Mesenteric fat pad (tissue), 1 donor: Measurements from ENCODE around the gene CDK5RAP2. TPM values are rescaled to one million over a fixed set of nuclear protein-coding genes. Genes with fewer than 3 reads are reported as not detected.
"Not testable (repeated sequence)": the region's sequence is repeated elsewhere in the genome, so short reads cannot be mapped to it uniquely, and the experiment has no call there.

Source experiments
- DNase-seq: peaks from one replicate; pipeline ENCODE4 v3.0.0-alpha.2; 2020; ENCODE audit warnings: low spot score
- long read RNA-seq: library from polyadenylated mRNA; unstranded; transcript quantifications from one replicate; pipeline ENCODE4 v2.0.0, GENCODE V29; 2020
- total RNA-seq: library from RNA; stranded (reverse); fragmentation: NEBNext Ultra II Directional; extraction: Animal tissue kit (Norgen Biotek cat#: 25700); gene quantifications from one replicate; pipeline ENCODE4 v1.2.1, GENCODE V29; 2021
- donor health status: DM: yes; HTN: yes; CAD: no.

CDK5RAP2 gene
- 42.3 TPM for total RNA-seq
- long read RNA-seq, transcript CDK5RAP2-213 (6 exons, 931 nt), result major isoform, 5 of 32 reads
- long read RNA-seq, partial matches to known transcripts, result 18 of 32 reads
- long read RNA-seq, other reads (novel, unspliced or antisense), result 5 of 32 reads

- peak; percentile 96 for DNase-seq
Measured at GRCh38 chr9:120580051-120580896, at the start of gene CDK5RAP2. Gene CDK5RAP2 (minus strand): TSS chr9:120580167. CDS start chr9:120579978, 189 bp downstream.

- DNase-seq, result not testable (repeated sequence)
Measured at GRCh38 chr9:120628925-120629497, 49.0 kb upstream of the CDK5RAP2 start.

DNA sequence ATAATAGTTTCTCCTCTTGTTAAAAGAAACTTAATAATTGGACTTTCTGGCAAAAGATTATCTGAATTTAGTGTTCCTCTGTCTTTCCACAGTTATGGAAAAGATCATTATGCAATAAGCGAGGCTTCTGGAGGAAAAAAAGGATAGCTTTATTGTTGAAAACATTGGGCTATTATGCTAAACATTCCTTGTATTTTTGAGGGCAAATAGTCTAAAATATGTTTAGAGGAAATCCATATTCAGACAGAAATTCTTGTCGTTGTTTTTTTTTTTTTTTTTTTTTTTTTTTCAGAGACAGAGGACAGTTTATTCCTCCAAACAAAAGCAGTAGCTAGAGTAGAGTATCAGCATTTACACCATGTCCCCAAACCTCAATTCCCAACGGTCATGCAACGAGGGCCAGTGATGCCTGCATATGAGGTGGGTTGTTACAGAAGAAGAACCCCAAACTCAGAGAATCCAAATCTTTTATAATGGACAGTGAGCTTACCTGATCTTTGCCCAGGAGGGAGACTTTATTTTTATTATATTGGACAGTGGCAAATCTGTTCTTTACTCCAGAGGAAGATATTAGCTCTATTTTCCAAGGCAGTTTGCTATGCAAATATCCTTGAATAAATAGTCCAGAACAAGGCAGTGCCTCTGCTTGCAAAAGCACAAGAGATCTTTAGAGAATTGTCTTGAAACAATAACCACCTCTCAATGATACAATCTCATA, 48.4 kb upstream of the CDK5RAP2 start:
- DNase-seq, result no peak

GRCh38 chr9:120627073-120627472, 47.1 kb upstream of the CDK5RAP2 start:
- no peak for DNase-seq

- no peak for DNase-seq
Measured at GRCh38 chr9:120626512-120626911, 46.5 kb upstream of the CDK5RAP2 start.

DNA sequence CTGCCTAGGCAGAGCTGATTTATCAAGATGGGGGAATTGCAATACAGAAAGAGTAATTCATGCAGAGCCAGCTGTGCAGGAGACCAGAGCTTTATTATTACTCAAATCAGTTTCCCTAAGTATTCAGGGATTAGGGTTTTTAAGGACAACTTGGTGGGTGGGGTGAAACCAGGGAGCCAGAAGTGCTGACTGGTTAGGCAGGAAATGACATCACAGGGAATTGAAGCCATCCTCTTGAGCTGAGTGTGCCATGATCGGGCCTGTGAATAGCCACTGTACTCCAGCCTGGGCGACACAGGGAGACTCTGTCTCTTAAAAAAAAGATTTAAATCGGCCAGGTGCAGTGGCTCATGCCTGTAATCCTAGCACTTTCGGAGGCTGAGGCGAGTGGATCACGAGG, 45.3 kb upstream of the CDK5RAP2 start:
- DNase-seq, result no peak

- DNase-seq, result no peak
Measured at GRCh38 chr9:120622790-120623189, 42.8 kb upstream of the CDK5RAP2 start.

- no peak for DNase-seq
Measured at GRCh38 chr9:120621941-120622340, 42.0 kb upstream of the CDK5RAP2 start.

GRCh38 chr9:120619751-120620655, 40.0 kb upstream of the CDK5RAP2 start:
- no peak for DNase-seq

GRCh38 chr9:120616966-120617935, 37.3 kb upstream of the CDK5RAP2 start:
- DNase-seq, result no peak

- no peak for DNase-seq
Measured at GRCh38 chr9:120612218-120612617, 32.3 kb upstream of the CDK5RAP2 start.

DNA sequence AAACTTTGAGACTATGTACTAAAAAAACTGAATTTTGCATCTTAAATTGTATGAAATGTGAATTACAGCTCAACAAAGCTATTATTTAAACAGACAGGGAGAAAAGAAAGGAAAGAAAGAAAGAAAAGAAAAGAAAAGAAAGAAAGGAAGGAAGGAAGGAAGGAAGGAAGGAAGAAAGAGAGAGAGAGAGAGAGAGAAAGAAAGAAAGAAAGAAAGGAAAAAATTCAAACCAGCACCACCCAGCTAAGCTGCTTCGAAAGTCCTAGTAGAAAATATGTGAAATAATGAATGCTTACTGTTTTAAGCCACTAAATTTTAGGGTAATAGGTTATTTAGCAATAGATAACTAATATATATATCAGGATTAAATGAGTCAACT, 31.7 kb upstream of the CDK5RAP2 start:
- no peak for DNase-seq

GRCh38 chr9:120610975-120611689, 31.2 kb upstream of the CDK5RAP2 start:
- DNase-seq, result no peak

DNA sequence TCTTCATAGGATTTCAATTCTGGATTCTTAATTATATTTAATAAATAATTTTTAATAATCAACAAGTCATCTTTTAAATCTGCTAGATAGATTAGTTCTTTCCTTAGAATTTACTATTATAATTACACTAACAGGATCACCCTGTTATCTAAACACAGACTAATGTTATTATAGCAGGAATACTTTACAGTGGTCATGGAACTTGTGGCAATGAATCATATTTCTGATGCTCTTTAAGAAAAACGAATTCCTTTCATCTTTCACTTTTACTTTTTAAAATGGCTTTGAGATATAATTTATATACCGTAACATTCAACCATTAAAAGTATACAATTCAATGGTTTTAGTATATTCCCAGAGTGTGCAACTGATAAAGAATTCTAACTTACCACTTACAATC, 29.7 kb upstream of the CDK5RAP2 start:
- DNase-seq, result no peak

DNA sequence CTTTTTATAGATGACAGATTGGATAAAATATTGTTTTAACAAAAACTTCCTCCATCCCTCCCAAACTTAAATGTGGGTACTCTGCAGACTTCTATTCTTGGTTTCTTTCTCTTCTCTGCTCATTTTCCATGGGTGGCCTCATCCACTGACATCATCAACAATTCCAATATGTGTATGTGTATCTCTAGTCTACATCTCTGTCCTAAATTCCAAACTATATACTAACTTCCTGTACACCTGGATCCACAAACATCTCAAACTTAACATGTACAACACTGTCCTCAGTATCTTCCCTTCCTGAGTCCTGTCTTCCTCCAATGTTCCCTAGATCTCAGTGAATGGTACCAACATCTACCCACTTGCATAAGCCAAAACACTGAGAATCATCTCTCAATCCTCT, 28.5 kb upstream of the CDK5RAP2 start:
- DNase-seq, result no peak

- no peak for DNase-seq
Measured at GRCh38 chr9:120603591-120603990, 23.6 kb upstream of the CDK5RAP2 start.

DNA sequence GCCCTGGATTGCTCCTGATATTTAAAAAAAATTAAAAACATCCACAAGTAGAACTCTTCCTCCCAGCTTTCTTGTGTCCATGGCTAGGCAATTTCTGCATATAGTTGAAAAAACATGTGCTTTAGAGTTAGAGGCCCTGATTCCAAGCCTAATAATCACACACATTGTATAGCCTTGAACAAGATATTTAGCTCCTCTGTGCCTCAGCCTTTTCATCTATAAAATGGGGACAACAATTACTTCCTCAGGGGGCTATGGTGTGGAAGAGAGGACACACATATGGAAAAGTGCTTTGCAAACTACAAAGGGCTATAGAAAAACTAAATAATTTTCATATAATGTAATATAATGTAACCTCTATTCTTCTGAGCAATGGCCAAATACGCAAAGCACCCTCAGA, 23.0 kb upstream of the CDK5RAP2 start:
- DNase-seq, result no peak

- no peak for DNase-seq
Measured at GRCh38 chr9:120593955-120594277, 13.9 kb upstream of the CDK5RAP2 start.
